Measurements from ENCODE around the gene TTC27.
"Not testable (repeated sequence)": the region's sequence is repeated elsewhere in the genome, so short reads cannot be mapped to it uniquely, and the experiment has no call there.

The TTC27 gene

DNA sequence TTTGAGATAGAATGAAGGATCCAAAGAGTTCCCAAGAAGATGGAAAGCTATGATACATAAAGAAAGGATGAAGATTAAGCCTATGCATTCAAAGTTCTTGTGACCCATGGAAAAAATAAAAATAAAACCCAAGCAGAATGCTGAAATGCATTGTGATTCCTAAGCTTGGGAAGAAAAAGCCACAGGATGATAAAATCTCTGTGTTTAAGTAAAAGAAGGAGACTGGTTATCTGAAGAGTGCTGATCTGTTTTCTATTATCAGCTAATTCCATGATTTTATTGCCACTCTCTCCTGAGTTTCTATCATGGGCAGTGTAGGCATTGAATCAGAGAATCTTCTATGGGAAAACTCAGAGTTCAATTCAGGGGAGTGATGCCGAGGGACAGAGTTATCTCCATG is 215.8 kb downstream of the TTC27 start:
- no peaks in the 10 kb centered on the region for H3K4me1 ChIP-seq (ENCODE audit: control insufficient read depth in 2 of 2, insufficient read depth in 1 of 2, low read depth in 1 of 2, low read length in 2 of 2)
- no peak overlapping the region for H3K18ac ChIP-seq (ENCODE audit: low read length)
- H3K9ac ChIP-seq (ENCODE audit: low read depth, low read length, poor library complexity), result no peak overlapping the region
- H3K4me2 ChIP-seq (ENCODE audit: insufficient read depth, low read length, poor library complexity, severe bottlenecking), result no peak overlapping the region
- no peaks in the 10 kb centered on the region for H3K36me3 ChIP-seq (replicated peaks in 1 of 2; ENCODE audit: control insufficient read depth in 2 of 2, insufficient read depth in 2 of 2, low read length in 2 of 2)
- H3K14ac ChIP-seq (ENCODE audit: low read length), result no peak overlapping the region
- H4K91ac ChIP-seq (ENCODE audit: low read depth, low read length, poor library complexity), result no peak overlapping the region
- H4K8ac ChIP-seq (ENCODE audit: low read depth, low read length), result no peak overlapping the region
- no peak overlapping the region for H2BK12ac ChIP-seq (ENCODE audit: low read length)
- H3K27me3 ChIP-seq (ENCODE audit: control insufficient read depth in 3 of 3, insufficient read depth in 3 of 3, low read depth in 1 of 3, low read length in 3 of 3), result no peaks in the 10 kb centered on the region
- WGBS, 2 donors (ENCODE audit: extremely low coverage in 2 of 2, insufficient read length in 2 of 2, insufficient replicate concordance in 1 of 2), result no CpG with 5 or more reads among the region's 1 CpG
- no peak overlapping the region for H2BK120ac ChIP-seq (ENCODE audit: low read depth, low read length)
- H2AK5ac ChIP-seq (ENCODE audit: low read depth, low read length), result no peak overlapping the region
- H3K23ac ChIP-seq (ENCODE audit: low read depth, low read length, poor library complexity), result no peak overlapping the region
- H2BK5ac ChIP-seq (ENCODE audit: low read length), result no peak overlapping the region
- no peak overlapping the region for H2BK15ac ChIP-seq (ENCODE audit: low read length)
- H2AFZ ChIP-seq (ENCODE audit: low read length), result no peak overlapping the region
- no peak overlapping the region for H3K4ac ChIP-seq (ENCODE audit: low read length)
- DNase-seq (ENCODE audit: low spot score), result no peak
- peaks cover 0 to 2% of the 10 kb centered on the region in 2 donors for H3K9me3 ChIP-seq (replicated peaks in 1 of 2; ENCODE audit: control insufficient read depth in 2 of 2, insufficient read depth in 1 of 2, low read depth in 1 of 2, low read length in 2 of 2)
- H3K79me1 ChIP-seq (ENCODE audit: low read depth, low read length), result no peaks in the 10 kb centered on the region
- H3K4me3 ChIP-seq (ENCODE audit: low read length in 2 of 2), result no peak overlapping the region
- H3K27ac ChIP-seq (replicated peaks; ENCODE audit: low read length), result no peak overlapping the region

DNA sequence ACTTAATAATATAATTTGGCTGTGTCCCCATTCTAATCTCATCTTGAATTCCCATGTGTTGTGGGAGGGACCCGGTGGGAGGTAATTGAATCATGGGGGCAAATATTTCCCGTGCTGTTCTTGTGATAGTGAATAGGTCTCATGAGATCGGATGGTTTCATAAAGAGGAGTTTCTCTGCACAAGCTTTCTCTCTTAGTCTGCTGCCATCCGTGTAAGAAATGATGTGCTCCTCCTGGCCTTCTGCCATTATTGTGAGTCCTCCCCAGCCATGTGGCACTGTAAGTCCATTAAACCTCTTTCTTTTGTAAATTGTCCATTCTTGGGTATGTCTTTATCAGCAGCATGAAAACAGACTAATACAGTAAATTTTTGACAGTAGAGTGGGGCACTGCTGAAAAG is 216.4 kb downstream of the TTC27 start:
- Histone ChIP-seq H2BK12ac (ENCODE audit: low read length) (no peak overlapping the region), H2AK5ac (ENCODE audit: low read depth, low read length) (no peak overlapping the region), H3K4ac (ENCODE audit: low read length) (no peak overlapping the region), H2BK5ac (ENCODE audit: low read length) (no peak overlapping the region), H3K9ac (ENCODE audit: low read depth, low read length, poor library complexity) (no peak overlapping the region), H3K23ac (ENCODE audit: low read depth, low read length, poor library complexity) (no peak overlapping the region), H3K27ac (replicated peaks; ENCODE audit: low read length) (no peak overlapping the region), H3K18ac (ENCODE audit: low read length) (no peak overlapping the region), H3K36me3 (replicated peaks in 1 of 2; ENCODE audit: control insufficient read depth in 2 of 2, insufficient read depth in 2 of 2, low read length in 2 of 2) (no peaks in the 10 kb centered on the region), H2BK120ac (ENCODE audit: low read depth, low read length) (no peak overlapping the region), H3K4me1 (ENCODE audit: control insufficient read depth in 2 of 2, insufficient read depth in 1 of 2, low read depth in 1 of 2, low read length in 2 of 2) (no peaks in the 10 kb centered on the region), H3K9me3 (replicated peaks in 1 of 2; ENCODE audit: control insufficient read depth in 2 of 2, insufficient read depth in 1 of 2, low read depth in 1 of 2, low read length in 2 of 2) (peaks cover 0 to 2% of the 10 kb centered on the region in 2 donors), H3K27me3 (ENCODE audit: control insufficient read depth in 3 of 3, insufficient read depth in 3 of 3, low read depth in 1 of 3, low read length in 3 of 3) (no peaks in the 10 kb centered on the region), H3K79me1 (ENCODE audit: low read depth, low read length) (no peaks in the 10 kb centered on the region), H2AFZ (ENCODE audit: low read length) (no peak overlapping the region), H2BK15ac (ENCODE audit: low read length) (no peak overlapping the region), H3K14ac (ENCODE audit: low read length) (no peak overlapping the region), H4K8ac (ENCODE audit: low read depth, low read length) (no peak overlapping the region), H3K4me2 (ENCODE audit: insufficient read depth, low read length, poor library complexity, severe bottlenecking) (no peak overlapping the region), H3K4me3 (ENCODE audit: low read length in 2 of 2) (no peak overlapping the region), H4K91ac (ENCODE audit: low read depth, low read length, poor library complexity) (no peak overlapping the region)
- WGBS, 2 donors (ENCODE audit: extremely low coverage in 2 of 2, insufficient read length in 2 of 2, insufficient replicate concordance in 1 of 2), result no CpG with 5 or more reads among the region's 4 CpGs
- DNase-seq (ENCODE audit: low spot score), result no peak

- H3K27ac ChIP-seq (replicated peaks; ENCODE audit: low read length); H3K4me3 ChIP-seq (ENCODE audit: low read length in 2 of 2); DNase-seq (ENCODE audit: low spot score); H3K4me2 ChIP-seq (ENCODE audit: insufficient read depth, low read length, poor library complexity, severe bottlenecking); H3K14ac ChIP-seq (ENCODE audit: low read length); H3K36me3 ChIP-seq (replicated peaks in 1 of 2; ENCODE audit: control insufficient read depth in 2 of 2, insufficient read depth in 2 of 2, low read length in 2 of 2); H2BK12ac ChIP-seq (ENCODE audit: low read length); H3K4ac ChIP-seq (ENCODE audit: low read length); H4K91ac ChIP-seq (ENCODE audit: low read depth, low read length, poor library complexity); H3K18ac ChIP-seq (ENCODE audit: low read length); H3K27me3 ChIP-seq (ENCODE audit: control insufficient read depth in 3 of 3, insufficient read depth in 3 of 3, low read depth in 1 of 3, low read length in 3 of 3); H3K4me1 ChIP-seq (ENCODE audit: control insufficient read depth in 2 of 2, insufficient read depth in 1 of 2, low read depth in 1 of 2, low read length in 2 of 2); H3K79me1 ChIP-seq (ENCODE audit: low read depth, low read length); H3K9me3 ChIP-seq (replicated peaks in 1 of 2; ENCODE audit: control insufficient read depth in 2 of 2, insufficient read depth in 1 of 2, low read depth in 1 of 2, low read length in 2 of 2); H2BK120ac ChIP-seq (ENCODE audit: low read depth, low read length); H2AFZ ChIP-seq (ENCODE audit: low read length); H2BK15ac ChIP-seq (ENCODE audit: low read length); H4K8ac ChIP-seq (ENCODE audit: low read depth, low read length); H3K9ac ChIP-seq (ENCODE audit: low read depth, low read length, poor library complexity); H2AK5ac ChIP-seq (ENCODE audit: low read depth, low read length); H2BK5ac ChIP-seq (ENCODE audit: low read length); H3K23ac ChIP-seq (ENCODE audit: low read depth, low read length, poor library complexity): not testable (repeated sequence)
- WGBS, 2 donors (ENCODE audit: extremely low coverage in 2 of 2, insufficient read length in 2 of 2, insufficient replicate concordance in 1 of 2), result no CpG with 5 or more reads among the region's 4 CpGs
These were observed 218.4 kb downstream of the TTC27 start for GRCh38 chr2:32846274-32846673.

GRCh38 chr2:32847734-32848133 is 219.9 kb downstream of the TTC27 start:
- Histone ChIP-seq H3K4ac (ENCODE audit: low read length) (no peak overlapping the region), H2BK5ac (ENCODE audit: low read length) (no peak overlapping the region), H4K8ac (ENCODE audit: low read depth, low read length) (no peak overlapping the region), H2BK120ac (ENCODE audit: low read depth, low read length) (no peak overlapping the region), H3K4me3 (ENCODE audit: low read length in 2 of 2) (no peak overlapping the region), H3K36me3 (replicated peaks in 1 of 2; ENCODE audit: control insufficient read depth in 2 of 2, insufficient read depth in 2 of 2, low read length in 2 of 2) (no peaks in the 10 kb centered on the region), H3K23ac (ENCODE audit: low read depth, low read length, poor library complexity) (peak overlapping the region; percentile 30), H4K91ac (ENCODE audit: low read depth, low read length, poor library complexity) (no peak overlapping the region), H3K27me3 (ENCODE audit: control insufficient read depth in 3 of 3, insufficient read depth in 3 of 3, low read depth in 1 of 3, low read length in 3 of 3) (no peaks in the 10 kb centered on the region), H3K14ac (ENCODE audit: low read length) (no peak overlapping the region), H3K18ac (ENCODE audit: low read length) (peak overlapping the region; percentile 61), H2AFZ (ENCODE audit: low read length) (no peak overlapping the region), H3K4me2 (ENCODE audit: insufficient read depth, low read length, poor library complexity, severe bottlenecking) (no peak overlapping the region), H2AK5ac (ENCODE audit: low read depth, low read length) (no peak overlapping the region), H2BK12ac (ENCODE audit: low read length) (no peak overlapping the region), H3K27ac (replicated peaks; ENCODE audit: low read length) (no peak overlapping the region), H3K9me3 (replicated peaks in 1 of 2; ENCODE audit: control insufficient read depth in 2 of 2, insufficient read depth in 1 of 2, low read depth in 1 of 2, low read length in 2 of 2) (peaks cover 0 to 2% of the 10 kb centered on the region in 2 donors), H3K4me1 (ENCODE audit: control insufficient read depth in 2 of 2, insufficient read depth in 1 of 2, low read depth in 1 of 2, low read length in 2 of 2) (no peaks in the 10 kb centered on the region), H3K9ac (ENCODE audit: low read depth, low read length, poor library complexity) (no peak overlapping the region), H2BK15ac (ENCODE audit: low read length) (no peak overlapping the region), H3K79me1 (ENCODE audit: low read depth, low read length) (no peaks in the 10 kb centered on the region)
- no peak for DNase-seq (ENCODE audit: low spot score)
